NAMALWA (cell line): ENCODE data around the gene ATP6V1A.

Experiments
- DNase-seq: peaks from one replicate; pipeline ENCODE4 v3.0.0-alpha.2; 2015; ENCODE audit warnings: low spot score

ATP6V1A gene

GRCh38 chr3:113746548-113747282 lies at the start of gene ATP6V1A:
TSS of gene ATP6V1A (plus strand) at chr3:113747035. CDS start at chr3:113778754, 31,719 bp downstream.
- peak; percentile 96 for DNase-seq

- peak; percentile 51 for DNase-seq
Observed at GRCh38 chr3:113697500-113698090, 49.2 kb upstream of the ATP6V1A start.

- no peak for DNase-seq
Observed at GRCh38 chr3:113698213-113698742, 48.6 kb upstream of the ATP6V1A start.

GRCh38 chr3:113698956-113699355 lies 47.9 kb upstream of the ATP6V1A start:
- DNase-seq = no peak

GRCh38 chr3:113707835-113708234 lies 39.0 kb upstream of the ATP6V1A start:
- DNase-seq = no peak

- DNase-seq = no peak
Observed at GRCh38 chr3:113712129-113712528, 34.7 kb upstream of the ATP6V1A start.

- DNase-seq = no peak
Observed at GRCh38 chr3:113714702-113715101, 32.1 kb upstream of the ATP6V1A start.

- DNase-seq = no peak
Observed at GRCh38 chr3:113717308-113717707, 29.5 kb upstream of the ATP6V1A start.

- no peak for DNase-seq
Observed at GRCh38 chr3:113717818-113718217, 29.0 kb upstream of the ATP6V1A start.

- DNase-seq = no peak
Observed at GRCh38 chr3:113719294-113719693, 27.5 kb upstream of the ATP6V1A start.

GRCh38 chr3:113719758-113720157 lies 27.1 kb upstream of the ATP6V1A start:
- DNase-seq = no peak

- DNase-seq = no peak
Observed at GRCh38 chr3:113721636-113722035, 25.2 kb upstream of the ATP6V1A start.

GRCh38 chr3:113728661-113729060 lies 18.2 kb upstream of the ATP6V1A start:
- DNase-seq = no peak

- no peak for DNase-seq
Observed at GRCh38 chr3:113730550-113730949, 16.3 kb upstream of the ATP6V1A start.

GRCh38 chr3:113731694-113732093 lies 15.1 kb upstream of the ATP6V1A start:
- DNase-seq = no peak

- DNase-seq = peak; percentile 86
Observed at GRCh38 chr3:113736548-113737089, 10.2 kb upstream of the ATP6V1A start.

- DNase-seq = no peak
Observed at GRCh38 chr3:113741086-113741485, 5.7 kb upstream of the ATP6V1A start.

- no peak for DNase-seq
Observed at GRCh38 chr3:113741620-113742019, 5.2 kb upstream of the ATP6V1A start.

- no peak for DNase-seq
Observed at GRCh38 chr3:113743006-113743630, 3.7 kb upstream of the ATP6V1A start.

- DNase-seq = peak; percentile 94
Observed at GRCh38 chr3:113744941-113745755, 1.7 kb upstream of the ATP6V1A start.

GRCh38 chr3:113745756-113746547 lies 883 bp upstream of the ATP6V1A start, which contains the start of gene NAA50:
TSS of gene NAA50 (minus strand) at chr3:113746249. CDS start at chr3:113745949, 300 bp downstream.
- DNase-seq = peak; percentile 93
